IPS-NIHi7 (cell line): ENCODE results near the gene TMEM183A.
A peak's percentile ranks its signal among the peaks of the same experiment; 100 is the strongest.
"Not testable (repeated sequence)": the region's sequence is repeated elsewhere in the genome, so short reads cannot be mapped to it uniquely, and the experiment has no call there.

Experiments
- DNase-seq: peaks from one replicate; pipeline ENCODE4 v3.0.0; 2012; ENCODE audit warnings: mixed read lengths; ENCODE audit errors: extremely low spot score

Gene TMEM183A

GRCh38 chr1:203006948-203007871 lies at the start of gene TMEM183A:
TMEM183A (plus strand) TSS chr1:203007374; CDS start chr1:203007466, 92 bp downstream.
- peak; percentile 93 for DNase-seq

DNA sequence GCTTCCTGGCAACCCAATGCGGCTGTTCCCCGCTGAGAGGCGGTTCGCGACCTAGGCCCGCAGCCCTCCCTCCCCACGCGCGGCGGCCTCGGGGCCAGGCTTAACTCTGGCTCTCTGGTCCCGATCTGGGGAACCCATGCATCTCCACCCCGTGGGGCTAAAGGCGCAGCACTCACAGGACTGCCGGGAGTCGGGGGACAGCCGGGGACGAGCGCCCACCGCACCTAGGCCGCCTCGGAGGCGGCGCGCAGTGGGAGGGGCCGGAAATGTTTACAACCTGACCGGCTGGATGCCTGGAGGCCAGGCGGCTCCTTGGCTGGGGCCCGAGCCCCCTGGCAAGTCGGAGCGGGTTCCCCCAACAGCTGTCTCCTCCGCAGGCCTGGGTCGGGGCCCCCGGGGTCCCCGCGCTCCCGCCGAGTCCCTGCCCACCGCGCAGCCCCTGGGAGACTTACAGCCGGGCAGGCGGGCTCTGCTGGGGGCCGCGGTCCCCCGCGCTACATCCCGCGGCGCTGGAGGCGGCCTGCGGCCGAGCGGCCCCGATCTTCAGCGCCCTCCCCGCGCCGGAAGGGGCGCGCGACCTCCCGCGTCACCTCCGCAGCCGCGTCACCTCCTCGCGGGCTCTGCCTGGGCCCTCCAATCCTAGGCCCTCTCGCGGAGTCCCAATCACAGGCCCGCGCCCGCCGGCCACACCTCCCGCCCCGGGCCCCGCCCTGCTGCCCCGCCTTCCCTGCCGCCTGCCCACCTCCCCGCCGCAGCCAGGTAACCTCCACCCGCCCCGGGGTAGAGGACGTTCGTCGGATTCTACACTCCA lies 49.2 kb upstream of the TMEM183A start, which contains the start of gene ADIPOR1:
ADIPOR1 (minus strand) TSS at position 580 of the 811 bp plus-strand sequence. CDS start 7,242 bp downstream, outside the sequence.
- DNase-seq = peak; percentile 100

DNA sequence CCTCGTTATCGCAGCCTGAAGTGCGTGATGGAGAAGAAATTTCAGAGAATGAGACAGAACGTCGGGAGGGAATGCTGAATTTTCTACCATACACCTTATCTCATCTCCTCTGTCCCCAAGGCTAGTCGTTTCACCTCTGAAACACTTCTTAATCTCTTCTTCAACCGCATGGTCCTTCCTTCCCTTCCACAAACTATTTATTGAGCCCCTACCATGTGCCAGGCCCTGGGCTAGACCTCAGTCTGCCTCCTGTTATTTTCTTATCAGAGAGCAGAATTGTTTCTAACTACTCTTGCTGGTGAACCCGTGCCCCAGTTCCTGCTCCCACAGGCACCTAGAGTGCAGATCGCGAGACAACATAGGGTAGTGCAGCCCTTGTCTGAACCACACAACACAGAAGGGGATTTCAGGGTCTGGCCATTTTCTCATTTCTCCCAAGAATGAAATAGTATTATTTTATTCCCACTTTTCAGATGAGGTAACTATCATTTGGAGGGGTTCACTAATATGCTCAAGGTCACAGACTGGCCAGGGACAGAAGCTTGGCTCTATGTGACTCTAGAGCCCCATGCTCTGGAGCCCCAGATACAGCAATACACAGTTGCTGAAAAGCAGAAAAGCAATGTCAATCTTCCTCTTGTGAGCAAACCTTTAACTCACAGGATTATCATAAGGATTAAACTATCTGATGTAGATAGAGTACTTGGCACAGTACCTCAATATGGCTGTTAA lies 48.5 kb upstream of the TMEM183A start:
- peak; percentile 19 for DNase-seq

GRCh38 chr1:202959276-202959620 lies 47.9 kb upstream of the TMEM183A start:
- DNase-seq = no peak

- no peak for DNase-seq
Observed at GRCh38 chr1:202961220-202961880, 45.8 kb upstream of the TMEM183A start.

GRCh38 chr1:202964791-202965410 lies 42.3 kb upstream of the TMEM183A start:
- DNase-seq = no peak

- no peak for DNase-seq
Observed at GRCh38 chr1:202965422-202965821, 41.8 kb upstream of the TMEM183A start.

GRCh38 chr1:202966006-202966898 lies 40.9 kb upstream of the TMEM183A start:
- DNase-seq = no peak

GRCh38 chr1:202967684-202968281 lies 39.4 kb upstream of the TMEM183A start:
- peak; percentile 28 for DNase-seq

- DNase-seq = no peak
Observed at GRCh38 chr1:202968351-202968750, 38.8 kb upstream of the TMEM183A start.

- DNase-seq = peak; percentile 75
Observed at GRCh38 chr1:202968895-202969295, 38.3 kb upstream of the TMEM183A start.

DNA sequence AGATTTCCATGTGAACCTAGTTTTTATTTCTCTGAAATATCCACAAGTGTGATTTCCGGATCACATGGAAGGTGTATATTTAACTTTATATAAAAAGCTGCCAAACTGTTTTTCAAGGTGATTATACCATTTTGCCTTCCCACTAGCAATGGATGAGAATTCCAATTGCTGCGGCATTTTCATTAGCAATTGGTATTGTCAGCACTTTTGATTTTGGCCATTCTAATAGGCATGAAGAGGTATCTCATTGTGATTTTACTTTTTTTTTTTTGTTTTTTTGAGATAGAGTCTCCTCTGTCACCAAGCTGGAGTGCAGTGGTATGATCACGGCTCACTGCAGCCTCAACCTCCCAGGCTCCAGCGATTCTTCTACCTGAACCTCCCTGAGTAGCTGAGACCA lies 35.1 kb upstream of the TMEM183A start:
- no peak for DNase-seq

DNA sequence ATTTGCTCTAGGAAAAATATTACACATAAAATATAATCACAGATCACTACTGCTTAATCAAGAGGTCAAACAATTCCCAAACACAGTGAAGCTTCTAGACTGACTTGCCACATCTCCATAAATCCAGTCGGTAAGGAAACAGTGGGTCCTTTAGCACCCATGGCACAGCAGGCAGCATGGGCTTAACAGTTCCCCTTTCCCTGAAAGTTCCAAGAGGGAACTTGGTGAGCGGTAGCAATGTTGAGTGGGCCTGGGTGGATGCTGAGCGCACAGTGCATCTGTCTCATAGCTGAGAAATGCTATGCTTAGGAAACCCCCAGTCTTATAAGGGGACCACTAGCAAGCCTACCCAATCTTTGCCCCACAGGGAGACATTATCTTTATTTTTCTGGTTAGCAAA lies 32.3 kb upstream of the TMEM183A start:
- DNase-seq = no peak

- DNase-seq = no peak
Observed at GRCh38 chr1:202976633-202977032, 30.5 kb upstream of the TMEM183A start.

- no peak for DNase-seq
Observed at GRCh38 chr1:202979459-202979858, 27.7 kb upstream of the TMEM183A start.

DNA sequence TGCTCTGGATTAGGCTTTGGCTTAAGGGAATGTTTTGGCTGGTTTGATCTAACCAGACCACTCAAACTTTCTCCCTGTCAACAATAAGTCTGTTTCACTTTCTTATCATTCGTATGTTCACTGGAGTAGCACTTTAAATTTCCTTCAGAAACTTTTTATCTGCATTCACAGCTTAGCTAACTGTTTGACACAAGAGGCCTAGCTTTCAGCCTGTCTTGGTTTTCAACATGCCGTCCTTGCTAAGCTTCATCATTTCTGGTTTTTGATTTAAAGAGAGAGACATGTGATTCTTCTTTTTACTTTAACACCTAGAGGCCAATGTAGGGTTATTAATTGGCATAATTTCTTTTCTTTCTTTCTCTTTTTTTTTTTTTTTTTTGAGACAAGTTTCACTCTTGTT lies 25.2 kb upstream of the TMEM183A start:
- no peak for DNase-seq

DNA sequence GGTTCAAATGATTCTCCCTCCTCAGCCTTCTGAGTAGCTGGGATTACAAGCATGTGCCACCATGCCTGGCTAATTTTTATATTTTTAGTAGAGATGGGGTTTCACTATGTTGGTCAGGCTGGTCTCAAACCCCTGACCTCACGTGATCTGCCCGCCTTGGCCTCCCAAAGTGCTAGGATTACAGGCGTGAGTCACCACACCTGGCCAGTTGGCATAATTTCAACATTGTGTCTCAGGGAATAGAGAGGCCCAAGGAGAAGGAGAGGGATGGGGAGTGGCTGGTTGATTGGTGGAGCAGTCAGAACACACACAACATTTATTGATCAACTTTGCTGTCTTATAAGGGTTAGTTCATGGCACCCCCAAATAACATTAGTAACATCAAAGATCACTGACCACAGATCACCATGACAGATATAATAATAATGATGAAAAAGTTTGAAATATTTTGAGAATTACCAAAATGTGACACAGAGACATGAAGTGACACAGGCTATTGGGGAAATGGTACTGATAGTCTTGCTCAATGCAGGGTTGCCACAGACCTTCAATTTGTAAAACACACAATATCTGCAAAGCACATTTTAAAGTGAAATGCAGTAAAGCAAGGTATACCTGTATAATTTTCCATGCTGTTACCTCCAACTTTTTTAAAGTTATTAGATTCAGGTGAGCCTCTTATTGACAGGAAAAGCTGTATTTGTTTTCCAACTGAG lies 24.3 kb upstream of the TMEM183A start:
- no peak for DNase-seq

DNA sequence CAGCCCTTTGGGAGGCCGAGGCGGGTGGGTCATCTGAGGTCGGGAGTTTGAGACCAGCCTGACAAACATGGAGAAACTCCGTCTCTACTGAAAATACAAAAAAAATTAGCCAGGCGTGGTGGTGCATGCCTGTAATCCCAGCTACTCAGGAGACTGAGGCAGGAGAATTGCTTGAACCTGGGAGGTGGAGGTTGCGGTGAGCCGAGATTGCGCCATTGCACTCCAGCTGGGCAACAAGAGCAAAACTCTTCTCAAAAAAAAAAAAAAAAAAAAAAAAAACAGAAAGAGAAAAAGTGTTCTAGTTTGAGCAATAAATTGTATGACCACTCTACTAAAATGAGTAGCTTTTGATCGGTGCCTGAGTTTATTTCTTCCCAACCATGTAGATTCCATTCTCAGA lies 21.1 kb upstream of the TMEM183A start:
- not testable (repeated sequence) for DNase-seq

GRCh38 chr1:202987255-202987654 lies 19.9 kb upstream of the TMEM183A start:
- no peak for DNase-seq
